ENCODE measurements around the gene SMIM9.

The SMIM9 gene

DNA sequence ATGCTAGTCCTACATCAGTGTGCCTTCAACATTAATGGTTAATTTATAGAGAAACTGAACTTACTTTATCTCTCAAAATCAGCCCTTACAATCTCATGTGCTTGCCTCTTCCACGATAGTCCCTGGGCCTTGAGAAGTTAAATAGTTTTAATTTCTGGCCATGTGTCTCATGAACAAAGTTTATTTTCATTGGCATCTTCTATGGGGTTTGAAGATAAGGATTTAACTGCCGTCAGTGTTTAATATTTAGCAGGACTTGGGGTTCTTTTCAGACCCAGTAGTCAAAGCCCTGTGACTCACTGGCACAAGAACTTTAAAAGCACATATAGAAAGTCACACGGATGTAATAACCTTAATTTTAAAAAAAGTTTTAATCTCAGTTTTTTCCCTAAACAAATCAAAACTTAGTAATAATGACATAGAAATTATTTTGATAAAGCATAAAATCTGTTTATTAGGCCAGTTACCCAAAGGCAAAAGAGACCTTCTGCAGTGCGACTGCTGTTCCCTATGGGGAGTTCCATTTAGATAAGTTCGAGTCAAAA is 19.1 kb downstream of the SMIM9 start:
- WGBS (ENCODE audit: extremely low coverage, insufficient coverage, insufficient read length), result no CpG with 5 or more reads among the region's 5 CpGs

DNA sequence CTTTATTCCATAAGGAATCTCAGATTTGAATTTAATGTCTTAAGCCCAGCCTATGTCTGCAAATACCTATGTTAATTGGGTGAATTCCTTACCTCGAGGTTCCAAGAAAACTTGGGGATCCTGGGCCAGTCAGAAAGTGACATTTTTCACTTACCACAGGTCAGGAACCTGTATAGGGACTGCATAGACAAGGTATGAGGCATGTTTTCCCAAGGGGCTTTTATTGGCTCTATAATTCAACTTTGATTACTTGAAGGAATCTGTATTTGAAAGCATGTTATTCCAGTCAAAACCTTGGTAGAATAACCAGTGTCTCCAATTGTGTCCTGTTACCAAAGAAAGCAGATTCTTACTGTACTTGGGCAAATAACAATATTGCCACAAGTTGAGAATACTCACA is 20.7 kb downstream of the SMIM9 start:
- Histone ChIP-seq H3K4me3 (ENCODE audit: low read depth, low read length) (no peak overlapping the region), H3K4ac (ENCODE audit: low read depth, low read length) (no peak overlapping the region), H2BK120ac (ENCODE audit: insufficient read depth, low read length, poor library complexity) (no peak overlapping the region), H3K27me3 (ENCODE audit: insufficient read depth, low read length) (no peaks in the 10 kb centered on the region), H3K27ac (ENCODE audit: low read depth, low read length) (no peak overlapping the region), H2BK12ac (ENCODE audit: low read length) (no peak overlapping the region), H3K14ac (ENCODE audit: low read length) (no peak overlapping the region), H3K4me2 (ENCODE audit: low read length) (no peak overlapping the region), H4K12ac (ENCODE audit: low read depth, low read length) (no peak overlapping the region), H3K4me1 (ENCODE audit: control insufficient read depth in 1 of 2, insufficient read depth in 2 of 2, low read length in 2 of 2) (no peaks in the 10 kb centered on the region), H4K91ac (ENCODE audit: low read depth, low read length) (no peak overlapping the region), H2AFZ (ENCODE audit: insufficient read depth, low read length, poor library complexity) (no peak overlapping the region), H3K36me3 (ENCODE audit: control insufficient read depth in 1 of 2, insufficient read depth in 2 of 2, low read length in 2 of 2) (no peaks in the 10 kb centered on the region), H3K79me2 (ENCODE audit: control insufficient read depth, insufficient read depth, low read length, poor library complexity) (no peaks in the 10 kb centered on the region), H3K23ac (ENCODE audit: low read length) (no peak overlapping the region), H2BK5ac (ENCODE audit: low read depth, low read length, poor library complexity) (no peak overlapping the region), H4K8ac (ENCODE audit: low read depth, low read length) (no peak overlapping the region), H2AK5ac (ENCODE audit: low read length) (no peak overlapping the region), H3K9me3 (ENCODE audit: insufficient read depth, low read depth, low read length) (no peaks in the 10 kb centered on the region), H3K18ac (ENCODE audit: low read length) (no peak overlapping the region), H3K79me1 (ENCODE audit: low read length) (no peaks in the 10 kb centered on the region), H3K9ac (ENCODE audit: low read length) (no peak overlapping the region)
- no peak for DNase-seq
- no CpG with 5 or more reads among the region's 1 CpG for WGBS (ENCODE audit: extremely low coverage, insufficient coverage, insufficient read length)

More for the DNA sequence above, 19.1 kb downstream of the SMIM9 start:
- no peak overlapping the region for H3K18ac ChIP-seq (ENCODE audit: low read length)
- no peak overlapping the region for H3K14ac ChIP-seq (ENCODE audit: low read length)
- H3K4me1 ChIP-seq (ENCODE audit: control insufficient read depth in 1 of 2, insufficient read depth in 2 of 2, low read length in 2 of 2), result no peaks in the 10 kb centered on the region
- H3K36me3 ChIP-seq (ENCODE audit: control insufficient read depth in 1 of 2, insufficient read depth in 2 of 2, low read length in 2 of 2), result no peaks in the 10 kb centered on the region
- DNase-seq, result no peak
- no peak overlapping the region for H2BK12ac ChIP-seq (ENCODE audit: low read length)
- H3K23ac ChIP-seq (ENCODE audit: low read length), result no peak overlapping the region
- H3K79me2 ChIP-seq (ENCODE audit: control insufficient read depth, insufficient read depth, low read length, poor library complexity), result no peaks in the 10 kb centered on the region
- no peak overlapping the region for H4K91ac ChIP-seq (ENCODE audit: low read depth, low read length)
- no peak overlapping the region for H2BK5ac ChIP-seq (ENCODE audit: low read depth, low read length, poor library complexity)
- H3K4me2 ChIP-seq (ENCODE audit: low read length), result no peak overlapping the region
- H2BK120ac ChIP-seq (ENCODE audit: insufficient read depth, low read length, poor library complexity), result no peak overlapping the region
- H3K9ac ChIP-seq (ENCODE audit: low read length), result no peak overlapping the region
- no peak overlapping the region for H2AK5ac ChIP-seq (ENCODE audit: low read length)
- no peak overlapping the region for H3K27ac ChIP-seq (ENCODE audit: low read depth, low read length)
- no peak overlapping the region for H3K4ac ChIP-seq (ENCODE audit: low read depth, low read length)
- H4K8ac ChIP-seq (ENCODE audit: low read depth, low read length), result no peak overlapping the region
- H3K27me3 ChIP-seq (ENCODE audit: insufficient read depth, low read length), result no peaks in the 10 kb centered on the region
- no peak overlapping the region for H2AFZ ChIP-seq (ENCODE audit: insufficient read depth, low read length, poor library complexity)
- no peak overlapping the region for H4K12ac ChIP-seq (ENCODE audit: low read depth, low read length)
- H3K9me3 ChIP-seq (ENCODE audit: insufficient read depth, low read depth, low read length), result no peaks in the 10 kb centered on the region
- H3K79me1 ChIP-seq (ENCODE audit: low read length), result no peaks in the 10 kb centered on the region
- H3K4me3 ChIP-seq (ENCODE audit: low read depth, low read length), result no peak overlapping the region

DNA sequence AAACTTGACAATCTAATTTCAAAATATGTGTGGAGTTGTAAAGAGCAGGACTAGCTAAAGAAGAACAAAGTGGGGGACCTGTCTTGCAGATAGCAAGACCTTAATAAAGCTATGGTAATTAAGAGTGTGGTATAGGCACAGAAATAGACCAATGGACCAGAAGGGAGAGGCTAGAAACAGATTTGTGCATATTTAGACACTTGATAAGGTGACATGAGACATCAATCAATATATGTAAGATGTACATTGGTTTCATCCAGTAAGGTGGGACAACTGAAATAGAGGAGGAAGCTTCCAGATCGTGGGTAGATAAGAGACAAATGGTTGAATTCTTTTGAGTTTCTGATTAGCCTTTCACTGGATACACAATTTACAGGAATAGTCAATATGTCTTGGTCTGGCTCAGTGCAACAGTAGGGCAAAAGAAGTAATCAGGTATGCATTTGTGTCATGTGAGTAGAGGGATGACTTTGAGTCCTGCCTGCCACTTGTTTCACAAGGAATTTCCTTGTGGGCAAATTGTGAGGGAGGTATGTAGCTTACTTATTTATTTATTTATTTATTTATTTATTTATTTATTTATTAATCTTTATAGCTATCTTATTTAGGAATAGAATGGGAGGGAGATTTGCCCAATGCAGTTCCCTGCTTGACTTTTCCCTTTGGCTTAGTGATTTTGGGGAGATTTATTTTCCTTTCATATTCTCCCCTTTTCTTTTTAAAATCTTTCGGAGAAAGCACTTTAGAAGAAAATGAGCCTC is 21.9 kb downstream of the SMIM9 start:
- Histone ChIP-seq H3K27ac (ENCODE audit: low read depth, low read length) (no peak overlapping the region), H2BK120ac (ENCODE audit: insufficient read depth, low read length, poor library complexity) (no peak overlapping the region), H3K27me3 (ENCODE audit: insufficient read depth, low read length) (no peaks in the 10 kb centered on the region), H3K9ac (ENCODE audit: low read length) (no peak overlapping the region), H4K8ac (ENCODE audit: low read depth, low read length) (no peak overlapping the region), H3K79me2 (ENCODE audit: control insufficient read depth, insufficient read depth, low read length, poor library complexity) (no peaks in the 10 kb centered on the region), H3K14ac (ENCODE audit: low read length) (no peak overlapping the region), H3K4ac (ENCODE audit: low read depth, low read length) (no peak overlapping the region), H3K4me1 (ENCODE audit: control insufficient read depth in 1 of 2, insufficient read depth in 2 of 2, low read length in 2 of 2) (no peaks in the 10 kb centered on the region), H2AFZ (ENCODE audit: insufficient read depth, low read length, poor library complexity) (no peak overlapping the region), H2BK12ac (ENCODE audit: low read length) (no peak overlapping the region), H2BK5ac (ENCODE audit: low read depth, low read length, poor library complexity) (no peak overlapping the region), H3K23ac (ENCODE audit: low read length) (no peak overlapping the region), H3K36me3 (ENCODE audit: control insufficient read depth in 1 of 2, insufficient read depth in 2 of 2, low read length in 2 of 2) (no peaks in the 10 kb centered on the region), H3K9me3 (ENCODE audit: insufficient read depth, low read depth, low read length) (no peaks in the 10 kb centered on the region), H3K4me2 (ENCODE audit: low read length) (no peak overlapping the region), H4K91ac (ENCODE audit: low read depth, low read length) (no peak overlapping the region), H3K4me3 (ENCODE audit: low read depth, low read length) (no peak overlapping the region), H2AK5ac (ENCODE audit: low read length) (no peak overlapping the region), H3K18ac (ENCODE audit: low read length) (no peak overlapping the region), H3K79me1 (ENCODE audit: low read length) (no peaks in the 10 kb centered on the region), H4K12ac (ENCODE audit: low read depth, low read length) (no peak overlapping the region)
- no peak for DNase-seq
- no CpG with 5 or more reads among the region's 2 CpGs for WGBS (ENCODE audit: extremely low coverage, insufficient coverage, insufficient read length)

DNA sequence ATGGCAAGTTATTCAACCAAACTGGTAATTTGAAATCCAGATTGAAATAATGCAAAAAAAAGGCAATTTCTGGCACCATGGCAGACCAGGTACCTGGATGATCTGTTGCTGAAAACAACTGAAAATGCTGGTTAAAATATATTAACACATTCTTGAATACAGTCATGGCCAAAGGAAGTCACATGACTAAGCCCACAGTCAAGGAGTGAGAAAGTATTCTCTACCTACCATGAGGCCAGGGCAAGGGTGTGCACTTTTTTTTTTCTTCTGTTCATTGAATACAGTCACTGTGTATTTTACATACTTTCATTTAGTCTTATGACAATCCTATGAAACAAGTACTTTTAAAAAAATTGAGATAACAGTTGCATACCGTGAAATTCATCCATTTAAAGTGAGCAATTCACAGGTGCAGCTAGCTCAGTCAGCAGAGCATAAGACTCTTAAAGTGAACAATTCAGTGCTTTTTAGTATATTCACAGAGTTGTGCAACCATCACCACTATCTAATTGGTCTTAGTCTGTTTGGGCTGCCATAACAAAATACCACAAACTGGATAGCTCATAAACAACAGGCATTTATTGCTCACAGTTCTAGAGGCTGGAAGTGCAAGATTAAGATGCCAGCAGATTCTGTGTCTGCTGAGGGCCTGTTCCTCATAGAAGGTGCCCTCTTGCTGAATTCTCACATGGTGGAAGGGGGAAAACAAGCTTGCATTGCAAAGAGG is 24.4 kb downstream of the SMIM9 start:
- Histone ChIP-seq H3K4me2 (ENCODE audit: low read length) (no peak overlapping the region), H2AFZ (ENCODE audit: insufficient read depth, low read length, poor library complexity) (no peak overlapping the region), H3K79me1 (ENCODE audit: low read length) (peaks cover under 1% of the 10 kb centered on the region), H3K9me3 (ENCODE audit: insufficient read depth, low read depth, low read length) (no peaks in the 10 kb centered on the region), H3K27ac (ENCODE audit: low read depth, low read length) (no peak overlapping the region), H3K9ac (ENCODE audit: low read length) (no peak overlapping the region), H3K79me2 (ENCODE audit: control insufficient read depth, insufficient read depth, low read length, poor library complexity) (peaks cover under 1% of the 10 kb centered on the region), H4K12ac (ENCODE audit: low read depth, low read length) (no peak overlapping the region), H3K27me3 (ENCODE audit: insufficient read depth, low read length) (no peaks in the 10 kb centered on the region), H2BK12ac (ENCODE audit: low read length) (no peak overlapping the region), H2BK120ac (ENCODE audit: insufficient read depth, low read length, poor library complexity) (no peak overlapping the region), H4K8ac (ENCODE audit: low read depth, low read length) (no peak overlapping the region), H3K36me3 (ENCODE audit: control insufficient read depth in 1 of 2, insufficient read depth in 2 of 2, low read length in 2 of 2) (no peaks in the 10 kb centered on the region), H3K4me3 (ENCODE audit: low read depth, low read length) (no peak overlapping the region), H3K4me1 (ENCODE audit: control insufficient read depth in 1 of 2, insufficient read depth in 2 of 2, low read length in 2 of 2) (no peaks in the 10 kb centered on the region), H3K18ac (ENCODE audit: low read length) (no peak overlapping the region), H3K14ac (ENCODE audit: low read length) (no peak overlapping the region), H2BK5ac (ENCODE audit: low read depth, low read length, poor library complexity) (no peak overlapping the region), H3K4ac (ENCODE audit: low read depth, low read length) (no peak overlapping the region), H2AK5ac (ENCODE audit: low read length) (no peak overlapping the region), H3K23ac (ENCODE audit: low read length) (no peak overlapping the region), H4K91ac (ENCODE audit: low read depth, low read length) (no peak overlapping the region)
- DNase-seq, result no peak
- no CpG with 5 or more reads among the region's 1 CpG for WGBS (ENCODE audit: extremely low coverage, insufficient coverage, insufficient read length)
